ENCODE results near the gene GNGT2.

GNGT2 gene

DNA sequence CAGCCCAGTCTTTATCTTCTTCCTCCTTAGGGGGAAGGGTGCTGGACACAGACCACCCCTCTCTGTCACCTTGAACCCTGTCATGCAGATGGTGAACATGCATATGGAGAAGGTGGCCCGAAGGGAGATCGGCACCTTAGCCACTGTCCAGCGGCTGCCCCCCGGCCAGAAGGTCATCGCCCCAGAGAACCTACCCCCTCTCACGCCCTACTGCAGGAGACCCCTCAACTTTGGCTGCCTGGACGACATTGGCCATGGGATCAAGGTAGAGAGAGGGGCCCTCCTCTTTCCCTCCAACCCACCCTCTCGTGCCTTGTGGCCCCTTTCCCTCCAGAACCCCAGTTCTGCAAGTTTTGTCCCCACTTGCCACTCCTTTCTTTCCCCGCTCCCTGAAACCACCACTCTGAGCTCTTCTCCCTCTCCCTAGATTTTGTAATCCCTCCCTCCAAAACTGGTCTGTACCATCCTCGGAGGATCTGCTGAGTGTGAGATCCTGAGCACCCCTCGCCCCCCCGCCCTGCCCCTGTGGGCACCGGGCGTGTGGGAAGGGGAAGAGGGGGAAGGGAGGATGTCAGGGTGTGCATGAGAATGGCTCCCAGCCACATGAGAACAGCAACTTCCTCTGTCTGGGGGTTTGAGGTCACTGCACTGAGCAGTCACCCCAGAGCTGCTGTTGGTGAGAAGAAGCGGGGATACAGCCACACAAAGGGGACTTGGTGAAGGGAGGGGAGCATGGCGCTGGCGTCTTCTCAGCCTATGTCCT lies 7.5 kb upstream of the GNGT2 start:
- DNase-seq, result no peak
- H3F3A ChIP-seq (ENCODE audit: insufficient read depth, low read length), result no peaks in the 10 kb centered on the region
- no peaks in the 10 kb centered on the region for H3K9me3 ChIP-seq (replicated peaks; ENCODE audit: insufficient read depth, low read length)
- no peaks in the 10 kb centered on the region for H4K20me1 ChIP-seq (ENCODE audit: insufficient read depth, low read length)
- TF ChIP-seq EZH2 (optimal IDR thresholded peaks at IDR 0.05; ENCODE audit: low read depth, low read length), result no peak
- no peak for TF ChIP-seq EZH2phosphoT487 (IDR thresholded peaks at IDR 0.05; ENCODE audit: low read length)
- TF ChIP-seq, protein P1, sequence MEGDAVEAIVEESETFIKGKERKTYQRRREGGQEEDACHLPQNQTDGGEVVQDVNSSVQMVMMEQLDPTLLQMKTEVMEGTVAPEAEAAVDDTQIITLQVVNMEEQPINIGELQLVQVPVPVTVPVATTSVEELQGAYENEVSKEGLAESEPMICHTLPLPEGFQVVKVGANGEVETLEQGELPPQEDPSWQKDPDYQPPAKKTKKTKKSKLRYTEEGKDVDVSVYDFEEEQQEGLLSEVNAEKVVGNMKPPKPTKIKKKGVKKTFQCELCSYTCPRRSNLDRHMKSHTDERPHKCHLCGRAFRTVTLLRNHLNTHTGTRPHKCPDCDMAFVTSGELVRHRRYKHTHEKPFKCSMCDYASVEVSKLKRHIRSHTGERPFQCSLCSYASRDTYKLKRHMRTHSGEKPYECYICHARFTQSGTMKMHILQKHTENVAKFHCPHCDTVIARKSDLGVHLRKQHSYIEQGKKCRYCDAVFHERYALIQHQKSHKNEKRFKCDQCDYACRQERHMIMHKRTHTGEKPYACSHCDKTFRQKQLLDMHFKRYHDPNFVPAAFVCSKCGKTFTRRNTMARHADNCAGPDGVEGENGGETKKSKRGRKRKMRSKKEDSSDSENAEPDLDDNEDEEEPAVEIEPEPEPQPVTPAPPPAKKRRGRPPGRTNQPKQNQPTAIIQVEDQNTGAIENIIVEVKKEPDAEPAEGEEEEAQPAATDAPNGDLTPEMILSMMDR (IDR thresholded peaks at IDR 0.05; ENCODE audit: low read length), result no peak
- H3K4me1 ChIP-seq (ENCODE audit: low read length), result no peaks in the 10 kb centered on the region
- H3K4me3 ChIP-seq (ENCODE audit: low read length), result no peak overlapping the region
- no peak overlapping the region for H3K4me2 ChIP-seq (ENCODE audit: low read depth, low read length)
- no peaks in the 10 kb centered on the region for H3K79me2 ChIP-seq (ENCODE audit: low read length)
- no peak overlapping the region for H3K9ac ChIP-seq (ENCODE audit: low read length)
- H3K9me2 ChIP-seq (replicated peaks; ENCODE audit: insufficient read depth, low read length), result no peaks in the 10 kb centered on the region
- H3K27me3 ChIP-seq (replicated peaks; ENCODE audit: insufficient read depth, low read length), result peaks cover 41% of the 10 kb centered on the region
- H2AFZ ChIP-seq (ENCODE audit: low read length), result no peak overlapping the region
- no peaks in the 10 kb centered on the region for H3K36me3 ChIP-seq (replicated peaks; ENCODE audit: insufficient read depth, low read length)
- H3K27ac ChIP-seq (ENCODE audit: low read length), result no peak overlapping the region

DNA sequence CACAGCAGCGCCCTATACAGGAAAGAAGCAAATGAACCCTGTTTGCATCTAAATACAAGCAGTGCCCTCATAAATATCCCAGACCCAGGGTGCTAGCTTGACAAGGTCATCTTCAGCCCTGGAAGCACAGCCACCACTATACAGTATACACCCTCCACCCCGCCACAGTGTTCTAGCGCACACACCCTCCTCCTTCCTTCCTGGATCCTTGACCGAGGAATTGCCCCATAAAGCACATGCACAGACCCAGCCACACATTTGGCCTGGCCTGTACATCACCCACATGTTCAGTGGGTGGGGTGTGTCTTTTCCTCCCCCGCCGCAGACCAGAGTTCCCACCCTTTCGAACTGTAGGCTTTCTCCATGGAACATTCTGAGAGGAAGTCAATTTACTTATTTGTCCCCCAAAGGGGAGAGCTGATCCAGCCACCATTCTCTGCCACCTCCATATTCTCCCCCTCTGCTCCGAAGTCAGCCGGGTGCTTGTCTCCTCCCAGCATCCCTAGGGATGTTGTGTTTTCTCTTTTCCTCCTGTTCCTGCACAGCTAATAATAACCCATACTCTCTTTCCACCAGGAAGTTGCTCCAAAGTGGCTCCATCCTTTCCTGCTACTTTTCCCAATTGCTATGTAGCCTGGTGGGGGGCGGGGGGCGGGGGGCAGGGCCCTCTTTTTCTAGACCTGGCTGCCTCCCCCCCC lies 6.7 kb upstream of the GNGT2 start:
- Histone ChIP-seq H3K4me2 (ENCODE audit: low read depth, low read length) (no peak overlapping the region), H3K4me3 (ENCODE audit: low read length) (no peak overlapping the region), H3K9me3 (replicated peaks; ENCODE audit: insufficient read depth, low read length) (no peaks in the 10 kb centered on the region), H3F3A (ENCODE audit: insufficient read depth, low read length) (no peaks in the 10 kb centered on the region), H3K79me2 (ENCODE audit: low read length) (no peaks in the 10 kb centered on the region), H2AFZ (ENCODE audit: low read length) (no peak overlapping the region), H3K36me3 (replicated peaks; ENCODE audit: insufficient read depth, low read length) (no peaks in the 10 kb centered on the region), H3K27me3 (replicated peaks; ENCODE audit: insufficient read depth, low read length) (peaks cover 37% of the 10 kb centered on the region), H3K27ac (ENCODE audit: low read length) (no peak overlapping the region), H3K4me1 (ENCODE audit: low read length) (no peaks in the 10 kb centered on the region), H3K9me2 (replicated peaks; ENCODE audit: insufficient read depth, low read length) (no peaks in the 10 kb centered on the region), H4K20me1 (ENCODE audit: insufficient read depth, low read length) (no peaks in the 10 kb centered on the region), H3K9ac (ENCODE audit: low read length) (no peak overlapping the region)
- no peak for DNase-seq
- TF ChIP-seq, protein P1 (IDR thresholded peaks at IDR 0.05; ENCODE audit: low read length), result no peak
- TF ChIP-seq EZH2phosphoT487 (IDR thresholded peaks at IDR 0.05; ENCODE audit: low read length) (no peak), EZH2 (optimal IDR thresholded peaks at IDR 0.05; ENCODE audit: low read depth, low read length) (no peak)

DNA sequence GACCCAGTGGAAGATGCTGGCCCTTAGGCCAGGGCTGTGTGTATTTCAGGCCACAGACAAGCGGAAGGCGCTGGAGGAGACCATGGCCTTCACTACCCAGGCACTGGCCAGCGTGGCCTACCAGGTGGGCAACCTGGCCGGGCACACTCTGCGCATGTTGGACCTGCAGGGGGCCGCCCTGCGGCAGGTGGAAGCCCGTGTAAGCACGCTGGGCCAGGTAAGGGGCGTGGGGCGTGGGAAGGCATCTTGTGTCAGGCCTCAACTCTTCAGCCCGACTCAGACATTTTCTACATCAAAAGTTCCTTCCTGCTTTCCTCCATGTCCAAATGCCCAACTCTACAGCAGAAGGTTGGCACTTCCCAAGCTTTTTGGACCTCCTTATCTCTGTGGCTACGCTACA lies 6.1 kb upstream of the GNGT2 start:
- Histone ChIP-seq H3K27ac (ENCODE audit: low read length) (no peak overlapping the region), H3K9ac (ENCODE audit: low read length) (no peak overlapping the region), H3F3A (ENCODE audit: insufficient read depth, low read length) (no peaks in the 10 kb centered on the region), H3K27me3 (replicated peaks; ENCODE audit: insufficient read depth, low read length) (peaks cover 34% of the 10 kb centered on the region), H3K9me3 (replicated peaks; ENCODE audit: insufficient read depth, low read length) (no peaks in the 10 kb centered on the region), H3K4me3 (ENCODE audit: low read length) (no peak overlapping the region), H3K9me2 (replicated peaks; ENCODE audit: insufficient read depth, low read length) (no peaks in the 10 kb centered on the region), H4K20me1 (ENCODE audit: insufficient read depth, low read length) (no peaks in the 10 kb centered on the region), H3K4me1 (ENCODE audit: low read length) (no peaks in the 10 kb centered on the region), H3K4me2 (ENCODE audit: low read depth, low read length) (no peak overlapping the region), H3K79me2 (ENCODE audit: low read length) (no peaks in the 10 kb centered on the region), H3K36me3 (replicated peaks; ENCODE audit: insufficient read depth, low read length) (no peaks in the 10 kb centered on the region), H2AFZ (ENCODE audit: low read length) (no peak overlapping the region)
- TF ChIP-seq EZH2 (optimal IDR thresholded peaks at IDR 0.05; ENCODE audit: low read depth, low read length), result no peak
- DNase-seq, result no peak
